ENCODE measurements around the gene TEX35.

TEX35 gene

DNA sequence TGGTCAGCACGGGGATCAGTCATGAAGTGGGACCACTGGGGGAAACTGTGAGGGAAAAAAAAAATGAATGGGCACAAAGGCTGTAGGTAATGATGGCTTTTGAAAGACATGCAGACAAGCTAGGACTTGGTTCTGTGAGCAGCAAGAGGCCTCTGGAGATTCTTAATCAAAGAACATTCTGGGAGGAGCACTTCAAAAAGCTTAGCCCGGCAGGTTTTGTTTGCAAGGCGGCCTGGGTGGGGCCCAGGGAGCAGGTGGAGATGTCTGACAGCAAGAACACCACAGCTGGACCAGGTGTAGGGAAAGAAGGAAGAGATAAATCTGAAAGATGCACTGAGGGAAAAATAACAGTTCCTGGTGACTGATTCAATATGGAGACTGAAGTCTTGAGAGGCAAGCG, 6.0 kb downstream of the TEX35 start:
- DNase-seq (ENCODE audit: low read depth): no peak

DNA sequence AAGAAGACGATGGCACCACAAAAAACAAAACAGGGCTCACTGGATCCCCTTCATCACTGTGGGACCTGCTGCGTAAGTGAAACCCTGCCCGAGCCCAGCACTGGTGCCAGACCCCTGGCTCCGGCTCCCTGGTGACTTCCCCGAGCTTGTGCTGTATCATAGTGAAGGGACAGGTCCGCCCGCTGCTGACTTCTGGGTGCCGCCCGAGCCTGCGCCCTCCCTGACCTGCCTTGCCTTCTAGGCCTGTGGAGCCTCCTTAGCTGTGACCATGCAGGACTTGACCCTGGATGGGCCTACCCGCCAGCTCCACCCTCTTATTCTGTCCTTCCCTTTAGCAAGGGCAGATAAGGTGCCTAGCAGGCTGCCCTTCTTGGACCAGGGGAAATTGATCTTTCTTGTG, 7.9 kb downstream of the TEX35 start:
- DNase-seq (ENCODE audit: low read depth): no peak

DNA sequence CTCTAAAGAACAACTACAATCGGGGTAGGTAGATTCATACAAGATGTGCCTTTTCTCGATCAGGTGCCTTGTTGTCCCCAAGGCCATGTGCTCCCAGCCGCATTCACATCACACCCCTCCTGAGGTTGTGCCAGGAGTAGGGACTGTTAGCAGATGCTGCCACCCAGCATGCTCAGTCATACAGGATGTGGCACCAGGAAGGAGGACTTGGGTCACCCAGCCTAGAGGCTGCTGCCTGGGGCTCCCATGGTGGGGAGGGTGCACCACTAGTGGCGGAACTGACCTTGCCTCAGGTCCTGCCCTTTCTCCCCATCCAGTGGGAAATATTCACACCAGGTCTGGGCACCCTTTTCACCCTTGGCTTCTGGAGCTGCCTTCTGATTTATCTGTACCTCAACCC, 8.3 kb downstream of the TEX35 start:
- DNase-seq (ENCODE audit: low read depth): no peak

DNA sequence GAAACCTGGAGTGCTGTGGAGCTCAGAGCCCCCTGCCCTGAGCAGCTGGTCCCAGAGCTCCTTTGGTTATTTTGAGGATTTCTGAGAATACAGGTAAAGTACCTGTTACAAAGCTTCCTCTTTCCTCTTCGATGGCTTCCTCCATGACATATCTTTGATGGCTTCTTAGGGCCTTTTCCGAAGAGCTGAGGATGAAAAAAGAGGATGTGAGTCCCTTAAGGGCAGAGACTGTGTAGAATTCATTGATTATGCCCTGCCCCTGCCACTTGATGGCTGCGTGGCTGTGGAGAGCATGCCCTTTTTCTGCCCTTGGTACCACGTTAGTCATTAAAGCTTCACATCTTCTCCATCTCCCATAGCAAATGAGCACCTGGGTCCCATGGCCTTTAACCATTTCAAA, 14.2 kb downstream of the TEX35 start:
- DNase-seq (ENCODE audit: low read depth): no peak

DNA sequence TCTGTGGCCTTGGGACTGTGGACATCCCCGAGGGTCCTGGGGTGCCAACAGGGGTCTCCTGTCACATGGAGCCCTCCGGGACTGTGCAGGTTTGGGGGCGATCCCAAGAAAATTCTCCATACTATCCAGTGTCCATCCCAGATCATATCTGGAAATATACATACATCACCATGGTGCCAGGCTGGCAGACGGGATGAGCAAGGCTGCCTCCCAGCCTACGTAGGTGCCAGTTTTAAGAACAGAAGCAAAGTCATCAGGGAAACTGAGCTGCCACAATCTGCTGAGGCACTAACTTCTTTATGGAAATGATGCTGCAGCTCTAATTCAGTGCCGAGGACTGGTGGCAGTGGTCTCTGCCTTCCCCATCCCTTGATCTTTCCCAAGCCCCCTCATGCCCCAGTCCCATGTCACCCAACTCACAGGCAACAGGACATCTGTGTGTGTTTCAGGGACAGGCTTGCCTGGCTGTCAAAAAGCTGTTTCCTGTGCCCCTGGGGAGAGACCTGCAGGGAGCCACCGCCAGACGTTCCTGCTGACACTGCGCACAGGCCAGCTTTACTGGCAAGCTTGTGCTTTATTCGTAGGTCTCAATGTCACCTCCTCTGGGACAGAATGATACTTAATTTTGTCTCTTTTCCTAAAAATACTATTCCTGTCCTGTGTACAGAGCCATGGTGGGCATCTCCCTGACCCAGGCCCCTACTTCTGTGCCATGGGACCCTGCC, 15.5 kb downstream of the TEX35 start:
- no peak for DNase-seq (ENCODE audit: low read depth)

DNA sequence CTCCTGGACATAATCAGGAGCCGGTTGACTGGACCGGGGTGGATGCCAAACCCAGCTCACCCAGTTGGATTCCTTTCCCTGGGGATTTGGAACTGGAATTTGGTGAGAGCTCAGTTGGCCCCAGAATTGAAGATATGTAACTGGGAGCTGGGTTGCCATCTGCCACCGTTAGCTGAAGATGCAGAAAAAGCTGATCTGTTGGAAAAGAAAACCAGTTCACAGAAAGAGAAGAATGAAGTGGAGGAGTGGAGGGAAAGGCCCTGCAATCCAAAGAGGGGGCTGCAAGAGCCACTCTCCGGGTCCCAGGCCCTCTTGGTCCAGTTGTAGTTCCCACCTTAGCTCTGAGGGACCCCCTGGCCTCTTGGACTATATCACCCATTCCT, 16.0 kb downstream of the TEX35 start:
- DNase-seq (ENCODE audit: low read depth): no peak

DNA sequence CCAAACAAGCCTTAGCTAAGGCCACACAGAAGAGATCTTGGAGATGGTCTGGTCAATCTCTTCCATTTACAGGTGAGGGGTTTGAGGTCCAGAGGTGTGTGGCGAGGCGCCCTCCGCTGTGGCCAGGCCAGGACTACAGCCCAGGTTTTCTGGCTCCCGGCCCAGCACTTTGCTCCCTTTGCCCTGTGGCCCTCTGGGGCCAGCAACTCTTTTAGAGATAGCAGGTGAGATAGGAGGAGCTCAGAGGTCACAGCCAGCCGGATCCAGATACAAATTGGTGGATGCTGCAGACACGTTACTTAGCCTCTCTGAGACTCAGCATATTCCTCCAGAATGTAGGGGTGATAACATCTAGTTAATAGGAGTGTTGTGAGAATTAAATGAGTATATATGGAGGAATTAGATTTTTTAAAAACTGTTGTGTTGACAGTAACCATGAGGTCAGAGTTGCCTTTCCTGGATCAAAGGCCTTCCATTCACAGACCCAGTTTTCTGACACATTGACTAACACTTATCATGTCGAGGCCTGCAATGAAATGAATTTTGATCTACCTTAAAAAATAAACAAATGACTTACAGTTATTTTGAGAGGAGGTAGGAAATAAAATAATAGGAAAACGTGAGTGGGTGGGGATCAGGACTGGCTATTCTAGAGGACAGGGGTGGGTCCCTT, 16.6 kb downstream of the TEX35 start:
- no peak for DNase-seq (ENCODE audit: low read depth)

DNA sequence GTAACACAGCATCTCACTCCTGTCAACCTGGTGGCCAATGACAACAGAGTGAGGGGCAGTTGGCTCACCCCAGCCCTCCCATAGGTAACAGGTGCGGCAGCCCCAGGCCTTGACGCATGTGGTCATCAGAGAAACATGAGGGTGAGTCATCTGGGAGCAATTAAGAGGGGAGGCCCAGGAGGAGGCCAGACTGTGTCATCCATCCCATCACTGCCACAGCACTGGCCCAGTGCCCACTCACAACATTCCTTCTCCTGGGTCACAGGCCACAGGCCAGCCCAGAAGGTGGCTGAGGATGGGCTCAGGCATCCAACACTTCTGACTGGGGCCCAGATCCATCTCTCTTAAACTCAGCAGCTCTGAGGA, 17.1 kb downstream of the TEX35 start:
- DNase-seq (ENCODE audit: low read depth): peak; percentile 68

DNA sequence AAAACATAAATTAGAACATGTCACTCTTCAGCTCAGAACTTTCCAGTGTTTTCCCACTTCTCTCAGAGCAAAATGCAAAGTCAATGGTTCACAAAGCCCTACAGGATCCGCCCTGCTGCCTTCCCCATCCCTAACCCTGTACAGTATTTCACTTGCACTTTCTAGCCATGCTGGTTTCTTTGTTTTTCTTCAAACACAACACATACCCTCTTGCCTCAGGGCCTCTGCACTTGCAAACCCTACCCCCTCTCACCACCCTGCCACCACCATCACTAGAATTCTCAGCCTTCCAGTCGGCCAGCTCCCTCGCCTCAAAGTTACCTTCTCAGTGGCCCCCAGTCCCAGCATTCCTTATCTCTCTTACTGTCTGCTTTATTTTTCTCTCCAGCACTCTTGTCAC, 17.6 kb downstream of the TEX35 start:
- no peak for DNase-seq (ENCODE audit: low read depth)

DNA sequence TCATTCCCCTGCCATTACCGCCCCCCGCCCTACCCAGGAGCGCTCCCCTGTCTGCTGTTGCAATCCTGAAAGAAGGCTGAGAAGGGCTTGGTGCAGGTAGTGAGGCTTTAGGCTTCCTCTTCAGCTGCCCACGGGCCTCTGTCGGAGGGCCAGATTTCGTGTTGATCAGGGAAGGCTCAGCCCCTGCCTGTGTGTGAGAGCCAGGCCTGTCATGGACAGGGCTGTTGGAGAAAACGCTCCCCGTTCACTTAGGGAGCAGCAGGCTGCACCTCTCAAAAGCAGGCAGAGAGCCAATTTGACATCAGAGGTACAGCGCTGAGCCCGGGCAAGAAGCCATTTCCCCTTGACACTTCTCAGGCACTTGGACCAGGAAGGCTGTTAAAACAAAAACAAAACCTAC, 19.0 kb downstream of the TEX35 start:
- no peak for DNase-seq (ENCODE audit: low read depth)

DNA sequence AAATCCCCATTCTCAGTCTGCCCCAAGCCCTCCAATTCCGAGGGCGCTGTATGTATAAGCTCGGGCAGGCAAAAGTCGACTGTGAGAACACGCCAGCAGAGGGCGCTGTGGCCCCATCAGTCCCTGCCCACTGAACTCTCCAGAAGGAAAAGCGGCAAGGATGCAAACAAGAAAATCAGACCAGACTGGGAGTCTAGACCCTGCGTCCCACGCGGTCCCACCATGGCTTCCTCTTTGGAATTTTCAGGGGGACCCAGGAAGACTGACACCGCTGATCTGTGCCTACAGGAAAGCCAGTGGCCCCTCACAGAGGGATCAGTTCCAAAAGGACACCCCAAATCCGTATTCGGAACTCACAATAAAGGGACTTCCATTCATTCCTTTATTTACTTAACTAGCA, 19.5 kb downstream of the TEX35 start:
- DNase-seq (ENCODE audit: low read depth): peak; percentile 62

DNA sequence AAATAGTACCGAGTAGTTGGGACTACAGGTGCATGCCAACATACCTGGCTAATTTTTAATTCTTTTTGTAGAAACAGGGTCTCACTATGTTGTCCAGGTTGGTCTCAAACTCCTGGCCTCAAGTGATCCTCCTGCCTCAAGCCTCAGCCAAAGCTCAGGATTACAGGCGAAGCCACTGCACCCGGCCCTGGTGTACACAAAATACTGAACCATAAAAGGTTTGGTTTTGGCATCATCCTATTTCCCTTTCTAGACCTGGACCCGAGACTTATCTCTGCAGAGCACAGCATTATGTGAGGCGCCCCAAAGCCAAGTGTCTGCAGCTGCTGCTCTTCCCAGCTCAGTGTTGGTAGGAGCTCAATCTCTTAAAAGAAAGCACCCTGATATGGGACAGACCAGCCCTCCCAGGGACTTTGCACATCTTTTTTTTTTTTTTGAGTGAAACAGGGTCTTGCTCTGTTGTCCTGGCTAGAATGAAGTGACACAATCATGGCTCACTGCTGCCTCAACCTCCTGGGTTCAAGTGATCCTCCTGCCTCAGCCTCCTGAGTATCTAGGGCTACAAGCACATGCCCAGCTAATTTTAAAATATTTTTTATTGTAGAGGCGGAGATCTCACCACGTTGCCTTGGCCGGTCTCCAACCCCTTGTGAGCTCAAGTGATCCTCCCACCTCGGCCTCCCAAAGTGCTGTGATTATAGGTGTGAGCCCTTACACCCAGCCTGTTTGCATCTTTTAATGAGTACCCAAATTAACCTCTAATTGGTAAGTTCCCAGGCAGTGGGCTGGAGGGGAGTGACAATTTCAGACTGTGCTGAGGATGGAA, 20.4 kb downstream of the TEX35 start:
- DNase-seq (ENCODE audit: low read depth): no peak

DNA sequence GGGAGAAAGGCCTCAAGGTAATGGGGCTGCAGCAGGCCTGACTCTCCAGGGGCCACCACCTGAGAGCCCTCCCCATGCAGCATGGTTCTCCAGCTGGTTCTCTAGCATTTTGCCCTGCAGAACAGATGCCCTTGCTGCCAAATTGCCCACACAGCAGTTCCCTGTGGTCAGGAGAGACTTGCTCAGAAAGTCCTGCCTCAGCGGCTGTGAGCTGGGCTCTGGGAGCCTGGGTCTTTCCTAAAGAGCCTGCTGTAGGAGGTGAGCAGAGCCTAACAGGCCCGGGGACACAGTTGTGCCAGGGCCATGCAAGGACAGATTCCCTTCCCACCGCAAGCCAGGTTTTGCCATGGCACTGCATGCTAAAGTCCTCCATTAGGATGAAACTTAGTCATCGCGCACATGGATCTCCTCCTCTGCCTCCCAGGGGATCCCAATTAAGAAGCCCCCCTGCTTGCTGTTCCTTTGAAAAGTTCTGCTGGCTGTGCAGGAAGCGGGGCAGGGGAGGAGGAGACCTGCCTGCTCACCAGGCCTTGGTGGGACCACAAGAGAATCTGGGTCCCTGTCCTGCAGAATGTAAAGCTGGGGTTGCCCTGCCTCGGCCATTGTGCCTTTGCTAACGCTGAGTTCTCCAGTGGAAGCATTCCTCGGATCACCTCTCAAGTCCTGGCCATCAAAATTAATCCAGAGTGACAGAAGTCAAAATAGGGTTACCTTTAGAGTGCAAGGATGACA, 21.4 kb downstream of the TEX35 start:
- DNase-seq (ENCODE audit: low read depth): no peak

DNA sequence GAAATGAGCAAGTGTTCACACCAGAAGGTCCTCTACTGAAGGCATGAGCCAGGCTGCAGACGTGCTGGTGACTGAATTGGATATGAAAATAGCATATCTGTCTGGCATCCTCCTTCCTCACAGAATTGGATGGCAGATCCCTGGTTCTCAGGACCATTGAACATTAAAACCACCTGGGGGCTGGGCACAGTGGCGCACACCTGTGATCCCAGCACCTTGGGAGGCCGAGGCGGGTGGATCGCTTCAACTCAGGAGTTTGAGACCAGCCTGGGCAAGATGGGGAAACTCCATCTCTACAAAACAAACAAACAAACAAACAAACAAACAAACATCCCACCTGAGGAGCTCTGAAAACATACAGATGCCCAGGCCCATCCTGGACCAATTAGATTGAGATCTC, 23.4 kb downstream of the TEX35 start:
- no peak for DNase-seq (ENCODE audit: low read depth)

DNA sequence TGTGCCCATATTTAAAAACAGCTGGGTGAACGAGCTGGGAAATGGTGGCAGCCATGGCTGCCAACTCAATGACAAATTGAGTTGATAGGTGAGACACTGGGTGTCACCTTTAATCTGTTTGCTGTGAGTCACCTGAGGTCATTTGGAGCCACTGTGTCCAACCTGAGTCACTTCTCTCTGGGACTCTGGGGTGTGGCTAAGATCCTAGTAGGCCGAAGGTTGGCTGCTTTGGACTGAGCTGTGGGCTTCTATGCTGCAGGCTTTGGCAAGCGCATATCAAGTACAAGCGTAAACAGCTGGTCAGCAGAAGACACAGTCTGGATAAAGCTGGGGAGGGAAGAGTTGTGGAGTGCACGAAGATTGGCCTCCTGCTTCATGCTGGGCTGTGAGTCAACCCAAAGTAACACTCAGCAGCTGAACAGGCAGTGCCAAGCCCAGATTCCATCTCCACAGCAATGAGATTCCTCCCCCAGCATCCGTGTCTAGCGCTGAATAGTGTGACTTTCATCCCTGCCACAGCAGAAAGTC, 24.0 kb downstream of the TEX35 start:
- peak; percentile 99 for DNase-seq (ENCODE audit: low read depth)

DNA sequence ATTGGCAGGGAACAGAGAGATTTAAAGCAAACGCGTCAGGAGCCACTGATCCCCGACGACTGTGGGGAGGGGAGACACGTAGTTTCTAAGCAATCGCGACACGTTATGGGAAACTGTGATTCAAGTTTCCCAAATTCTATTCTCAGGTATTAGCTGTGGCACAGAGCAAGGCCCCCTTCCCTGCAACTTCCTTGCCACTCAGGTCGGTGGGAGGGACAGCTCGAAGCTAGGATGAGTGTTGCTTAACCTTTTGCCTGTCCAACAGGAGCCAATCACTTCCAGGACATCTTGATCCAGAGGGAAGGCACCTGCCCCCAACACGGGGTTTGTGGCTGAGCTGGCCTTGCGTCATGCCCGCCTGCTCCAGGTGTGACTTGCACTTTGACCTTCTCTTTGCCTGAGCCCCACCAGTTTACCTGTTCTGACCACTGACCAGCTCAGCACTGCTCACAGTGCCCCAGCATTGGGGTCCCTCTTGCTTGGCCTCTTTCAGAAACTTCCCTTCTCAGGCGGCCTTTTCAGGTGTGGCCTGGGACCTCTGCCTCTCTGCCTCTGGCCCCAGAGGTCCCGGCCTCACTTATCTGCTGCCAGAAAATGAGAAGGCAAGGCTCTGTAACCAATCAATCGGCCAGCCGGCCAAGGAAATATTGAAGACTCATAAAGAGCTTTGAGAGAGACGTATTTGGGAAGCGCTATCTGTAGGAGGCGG, 24.6 kb downstream of the TEX35 start:
- DNase-seq (ENCODE audit: low read depth): no peak

DNA sequence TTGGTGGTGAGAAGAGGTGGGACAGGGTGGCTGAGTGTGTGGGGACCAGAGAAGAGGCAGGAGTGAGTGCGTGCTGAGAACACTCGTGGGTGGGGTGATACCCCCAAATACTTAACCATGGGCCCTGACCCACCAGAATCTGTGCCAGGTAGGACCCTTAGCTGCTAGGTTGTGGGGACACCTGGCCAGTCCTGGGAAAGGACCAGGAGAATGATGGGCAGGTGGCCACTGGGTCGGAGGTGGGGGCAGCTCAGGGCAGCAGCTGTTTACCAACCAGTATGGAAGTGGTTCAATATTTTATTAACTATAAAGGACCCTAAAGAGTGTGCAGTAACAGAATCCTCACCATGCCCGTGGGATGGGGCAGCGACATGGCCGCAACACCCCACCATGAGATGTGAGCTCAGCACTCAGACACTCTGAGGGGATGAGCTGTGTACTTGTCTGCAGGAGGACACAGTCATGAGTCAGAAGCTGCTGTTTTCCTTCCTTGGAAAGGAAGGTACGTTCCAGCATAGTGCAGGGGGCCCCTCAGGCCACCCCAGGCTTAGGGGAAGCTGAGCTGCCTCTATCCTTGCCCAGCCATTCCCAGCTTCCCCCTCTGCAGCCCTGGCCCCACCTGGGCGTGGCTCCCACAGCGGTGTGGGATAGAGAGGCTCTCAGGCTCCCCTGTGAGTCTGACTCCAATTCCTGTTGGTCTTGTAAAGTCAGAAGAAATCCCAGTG, 25.4 kb downstream of the TEX35 start:
- peak; percentile 64 for DNase-seq (ENCODE audit: low read depth)

DNA sequence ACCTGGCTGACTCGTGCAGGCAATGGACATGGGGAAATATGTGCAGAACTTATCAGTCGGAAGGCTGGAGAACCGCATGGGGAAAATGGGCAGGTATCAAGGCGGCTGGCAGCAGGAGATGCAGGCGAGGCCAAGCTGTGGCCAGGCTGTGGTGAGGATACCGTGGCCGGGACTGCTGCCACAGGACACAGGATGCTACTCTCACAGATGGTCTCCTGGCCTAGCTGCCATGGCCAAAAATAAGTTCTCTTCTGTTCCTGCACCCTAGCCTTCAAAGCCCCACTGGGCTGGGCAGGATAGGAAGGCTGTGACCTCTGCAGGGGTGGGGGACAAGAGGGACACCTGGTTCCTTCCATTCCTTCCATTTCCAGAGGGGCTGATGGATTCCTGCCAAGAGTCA, 26.4 kb downstream of the TEX35 start:
- DNase-seq (ENCODE audit: low read depth): no peak

DNA sequence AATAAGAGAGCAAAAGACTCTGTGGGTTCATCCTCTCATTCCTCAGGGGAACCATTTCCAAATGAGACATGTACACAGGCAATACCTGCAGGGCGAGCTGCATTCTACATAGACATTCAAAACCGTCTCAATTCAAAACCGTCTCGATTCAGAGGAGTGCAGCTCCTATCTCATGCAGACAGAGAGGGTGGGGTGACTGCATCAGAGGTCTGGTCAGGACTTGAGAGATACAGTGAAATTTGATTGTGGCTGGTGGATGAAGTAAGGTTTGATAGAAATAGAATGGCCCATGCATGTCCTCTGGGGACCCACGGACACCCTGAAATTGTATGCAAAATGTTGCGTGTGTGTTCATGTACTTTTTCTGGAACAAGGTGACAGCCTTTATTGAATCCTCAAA, 27.3 kb downstream of the TEX35 start:
- DNase-seq (ENCODE audit: low read depth): no peak

DNA sequence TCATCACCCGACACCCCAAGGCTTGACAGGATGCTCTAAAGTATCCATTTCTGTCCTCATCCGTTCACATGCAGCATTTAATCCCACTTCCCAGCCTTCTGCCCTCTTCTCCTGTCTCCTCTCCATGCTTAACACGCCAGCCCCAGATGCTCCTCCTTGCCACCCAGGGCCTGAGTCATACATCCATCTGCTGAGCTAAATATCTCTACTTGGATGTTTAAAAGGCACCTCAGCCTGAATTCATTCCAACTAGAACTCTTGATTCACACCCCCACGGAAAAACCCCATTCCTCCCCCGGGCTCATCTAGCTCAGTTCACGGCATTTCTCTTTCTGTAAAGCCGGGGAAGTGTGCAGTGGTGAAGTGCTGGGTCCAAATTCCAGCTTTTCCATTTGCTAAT, 27.7 kb downstream of the TEX35 start:
- DNase-seq (ENCODE audit: low read depth): peak; percentile 81

DNA sequence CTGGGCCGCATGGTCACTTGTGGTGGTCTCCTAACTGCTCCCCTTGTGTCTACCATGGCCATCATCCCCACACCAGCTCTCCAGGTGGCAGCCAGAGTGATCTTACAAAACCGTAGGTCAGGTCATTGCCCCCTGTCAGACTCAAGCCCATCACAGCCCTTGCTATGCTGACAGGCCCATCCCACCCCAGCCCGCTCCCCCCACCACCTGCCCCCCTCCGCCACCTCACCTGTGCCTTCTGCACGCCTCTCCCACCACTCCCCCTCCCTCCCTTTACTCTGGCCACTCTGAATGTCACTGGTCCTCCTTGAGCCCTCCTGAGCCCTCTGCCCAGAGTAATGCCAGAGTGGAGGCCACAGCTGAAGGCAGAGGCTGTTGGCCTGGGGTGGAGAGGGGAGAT, 28.5 kb downstream of the TEX35 start:
- DNase-seq (ENCODE audit: low read depth): no peak
